Measurements from ENCODE around the gene ADGRA1. TPM values are rescaled to one million over a fixed set of nuclear protein-coding genes. Genes with fewer than 3 reads are reported as not detected.

ADGRA1 gene
- total and polyA plus RNA-seq, 2 of the 13 experiments (the other 11 are each of a cell fraction or from before 2014, with no cell fraction given): not detected

GRCh38 chr10:133094286-133094685, 6.6 kb downstream of the ADGRA1 start:
- POLR2A ChIA-PET: no interaction called here

DNA sequence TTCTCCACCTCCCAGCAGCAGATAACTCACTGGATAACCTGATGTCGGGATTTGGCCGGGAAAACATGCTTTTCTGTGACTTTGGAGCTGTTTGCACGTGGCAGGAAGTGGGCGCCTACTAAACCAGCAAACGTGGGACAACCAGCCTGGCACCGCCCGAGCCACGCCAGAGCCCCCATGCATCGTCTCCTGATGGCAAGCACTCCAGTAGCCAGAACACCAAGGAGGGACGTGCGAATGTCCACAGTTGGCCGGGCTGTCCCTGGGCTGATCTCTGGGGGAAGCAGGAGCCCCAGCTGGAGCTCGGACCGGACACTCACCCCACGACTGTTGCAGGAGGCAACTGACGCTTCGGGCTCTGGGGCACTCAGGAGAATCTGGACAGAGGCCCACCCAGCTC, 7.1 kb downstream of the ADGRA1 start:
- POLR2A ChIA-PET: no interaction called here
- Histone ChIP-seq H3K27me3 (ENCODE audit: control insufficient read depth in 1 of 2, insufficient read depth in 2 of 2, low read length in 2 of 2) (peaks cover 6 to 79% of the 10 kb centered on the region in 2 experiments; a peak in 4 of 5 replicates), H2AFZ (ENCODE audit: low read length) (no peak overlapping the region), H3K4me1 (ENCODE audit: insufficient read depth, low read length) (no peaks in the 10 kb centered on the region), H3K9ac (ENCODE audit: insufficient read depth, low read depth, low read length) (no peak overlapping the region), H3K27ac (ENCODE audit: extremely low read length, insufficient read depth, low read length) (no peak overlapping the region), H4K20me1 (ENCODE audit: insufficient read depth, low read length) (peaks cover 4% of the 10 kb centered on the region; the same call in 1 of the 2 replicates), H3K4me2 (ENCODE audit: low read depth, low read length) (no peak overlapping the region), H3K4me3 (replicated peaks in 1 of 3; ENCODE audit: insufficient read depth in 1 of 3, low read depth in 2 of 3, low read length in 3 of 3) (no peak overlapping the region), H3K36me3 (replicated peaks in 1 of 2; ENCODE audit: control insufficient read depth in 1 of 2, insufficient read depth in 2 of 2, low read length in 2 of 2) (no peaks in the 10 kb centered on the region), H3K9me3 (ENCODE audit: low read length) (no peaks in the 10 kb centered on the region), H3K79me2 (ENCODE audit: insufficient read depth, low read length) (no peaks in the 10 kb centered on the region)
- FAIRE-seq (no peak), DNase-seq (ENCODE audit: low spot score) (no peak), ATAC-seq (no peak)
- CTCF ChIA-PET (ENCODE audit: low intra/inter-chr PET ratio, low total read pairs): no interaction called here
- BruUV-seq (replicated peaks): no TSS peak
- in situ Hi-C loops (cut with HindIII; ENCODE audit: extremely low pct_ligation_motif_present, low pct_unique_long_range_greater_than_20kb): no loop called here
- 0% methylated on average over 1 of the region's 17 CpGs for WGBS (ENCODE audit: low lambda C conversion rate)
- intact Hi-C loops (cut with micrococcal nuclease; ENCODE audit: unreplicated experiment): no loop called here
- TF ChIP-seq LRRFIP1 (CRISPR knock-in tag; conservative IDR thresholded peaks at IDR 0.05) (no peak), CENPT (CRISPR knock-in tag; IDR thresholded peaks at IDR 0.05; ENCODE audit: low read depth) (no peak), ATF2 (CRISPR knock-in tag; IDR thresholded peaks at IDR 0.05) (no peak), GPN1 (CRISPR knock-in tag; IDR thresholded peaks at IDR 0.05; ENCODE audit: borderline replicate concordance) (no peak), ZNF24 (IDR thresholded peaks at IDR 0.05) (no peak), SPEN (CRISPR knock-in tag; IDR thresholded peaks at IDR 0.05; ENCODE audit: low read depth) (no peak), ZNF337 (CRISPR knock-in tag; IDR thresholded peaks at IDR 0.05; ENCODE audit: borderline replicate concordance, low read depth) (no peak), FUBP1 (CRISPR knock-in tag; IDR thresholded peaks at IDR 0.05; ENCODE audit: borderline replicate concordance) (no peak)
- TF ChIP-seq, protein P1, sequence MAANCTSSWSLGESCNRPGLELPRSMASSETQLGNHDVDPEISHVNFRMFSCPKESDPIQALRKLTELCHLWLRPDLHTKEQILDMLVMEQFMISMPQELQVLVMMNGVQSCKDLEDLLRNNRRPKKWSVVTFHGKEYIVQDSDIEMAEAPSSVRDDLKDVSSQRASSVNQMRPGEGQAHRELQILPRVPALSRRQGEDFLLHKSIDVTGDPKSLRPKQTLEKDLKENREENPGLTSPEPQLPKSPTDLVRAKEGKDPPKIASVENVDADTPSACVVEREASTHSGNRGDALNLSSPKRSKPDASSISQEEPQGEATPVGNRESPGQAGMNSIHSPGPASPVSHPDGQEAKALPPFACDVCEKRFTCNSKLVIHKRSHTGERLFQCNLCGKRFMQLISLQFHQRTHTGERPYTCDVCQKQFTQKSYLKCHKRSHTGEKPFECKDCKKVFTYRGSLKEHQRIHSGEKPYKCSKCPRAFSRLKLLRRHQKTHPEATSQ (CRISPR knock-in tag; IDR thresholded peaks at IDR 0.05; ENCODE audit: borderline replicate concordance): no peak

More at GRCh38 chr10:133094286-133094685, 6.6 kb downstream of the ADGRA1 start:
- no peaks in the 10 kb centered on the region for H3K9me3 ChIP-seq (ENCODE audit: low read length)
- no peak for DNase-seq (ENCODE audit: low spot score)
- no peak for FAIRE-seq
- no peak overlapping the region for H3K4me3 ChIP-seq (replicated peaks in 1 of 3; ENCODE audit: insufficient read depth in 1 of 3, low read depth in 2 of 3, low read length in 3 of 3)
- no TSS peak for BruUV-seq (replicated peaks)
- H3K4me1 ChIP-seq (ENCODE audit: insufficient read depth, low read length): peaks cover 2% of the 10 kb centered on the region; the same call in 1 of the 2 replicates
- no peak overlapping the region for H3K4me2 ChIP-seq (ENCODE audit: low read depth, low read length)
- no peaks in the 10 kb centered on the region for H3K36me3 ChIP-seq (replicated peaks in 1 of 2; ENCODE audit: control insufficient read depth in 1 of 2, insufficient read depth in 2 of 2, low read length in 2 of 2)
- peaks cover 5% of the 10 kb centered on the region; the same call in 1 of the 2 replicates for H4K20me1 ChIP-seq (ENCODE audit: insufficient read depth, low read length)
- intact Hi-C loops (cut with micrococcal nuclease; ENCODE audit: unreplicated experiment) (no loop called here), in situ Hi-C loops (cut with HindIII; ENCODE audit: extremely low pct_ligation_motif_present, low pct_unique_long_range_greater_than_20kb) (no loop called here)
- no peak overlapping the region for H3K27ac ChIP-seq (ENCODE audit: extremely low read length, insufficient read depth, low read length)
- 58% methylated on average over 10 of the region's 22 CpGs for WGBS (ENCODE audit: low lambda C conversion rate)
- H3K79me2 ChIP-seq (ENCODE audit: insufficient read depth, low read length): no peaks in the 10 kb centered on the region
- H2AFZ ChIP-seq (ENCODE audit: low read length): no peak overlapping the region
- ATAC-seq: no peak
- TF ChIP-seq DPF2 (CRISPR knock-in tag; IDR thresholded peaks at IDR 0.05; ENCODE audit: borderline replicate concordance, low read depth) (no peak), NCOA5 (CRISPR knock-in tag; IDR thresholded peaks at IDR 0.05) (no peak), ZNF136 (CRISPR knock-in tag; IDR thresholded peaks at IDR 0.05; ENCODE audit: low read depth) (no peak), GABPB1 (CRISPR knock-in tag; IDR thresholded peaks at IDR 0.05) (no peak), ZSCAN30 (CRISPR knock-in tag; IDR thresholded peaks at IDR 0.05) (no peak)
- no peak overlapping the region for H3K9ac ChIP-seq (ENCODE audit: insufficient read depth, low read depth, low read length)
- CTCF ChIA-PET (ENCODE audit: low intra/inter-chr PET ratio, low total read pairs): no interaction called here
- H3K27me3 ChIP-seq (ENCODE audit: control insufficient read depth in 1 of 2, insufficient read depth in 2 of 2, low read length in 2 of 2): peaks cover 6 to 82% of the 10 kb centered on the region in 2 experiments; a peak in 4 of 5 replicates

Data from HepG2 (cell line).